HG03432 (cell line): ENCODE measurements around the gene CCDC127.

Experiments
- ATAC-seq: cut with Tn5 transposase; IDR thresholded peaks from one replicate; pipeline ENCODE4 v1.9.1; 2021; ENCODE audit warnings: mild to moderate bottlenecking, moderate library complexity; ENCODE audit not compliant: unreplicated experiment

CCDC127 gene

DNA sequence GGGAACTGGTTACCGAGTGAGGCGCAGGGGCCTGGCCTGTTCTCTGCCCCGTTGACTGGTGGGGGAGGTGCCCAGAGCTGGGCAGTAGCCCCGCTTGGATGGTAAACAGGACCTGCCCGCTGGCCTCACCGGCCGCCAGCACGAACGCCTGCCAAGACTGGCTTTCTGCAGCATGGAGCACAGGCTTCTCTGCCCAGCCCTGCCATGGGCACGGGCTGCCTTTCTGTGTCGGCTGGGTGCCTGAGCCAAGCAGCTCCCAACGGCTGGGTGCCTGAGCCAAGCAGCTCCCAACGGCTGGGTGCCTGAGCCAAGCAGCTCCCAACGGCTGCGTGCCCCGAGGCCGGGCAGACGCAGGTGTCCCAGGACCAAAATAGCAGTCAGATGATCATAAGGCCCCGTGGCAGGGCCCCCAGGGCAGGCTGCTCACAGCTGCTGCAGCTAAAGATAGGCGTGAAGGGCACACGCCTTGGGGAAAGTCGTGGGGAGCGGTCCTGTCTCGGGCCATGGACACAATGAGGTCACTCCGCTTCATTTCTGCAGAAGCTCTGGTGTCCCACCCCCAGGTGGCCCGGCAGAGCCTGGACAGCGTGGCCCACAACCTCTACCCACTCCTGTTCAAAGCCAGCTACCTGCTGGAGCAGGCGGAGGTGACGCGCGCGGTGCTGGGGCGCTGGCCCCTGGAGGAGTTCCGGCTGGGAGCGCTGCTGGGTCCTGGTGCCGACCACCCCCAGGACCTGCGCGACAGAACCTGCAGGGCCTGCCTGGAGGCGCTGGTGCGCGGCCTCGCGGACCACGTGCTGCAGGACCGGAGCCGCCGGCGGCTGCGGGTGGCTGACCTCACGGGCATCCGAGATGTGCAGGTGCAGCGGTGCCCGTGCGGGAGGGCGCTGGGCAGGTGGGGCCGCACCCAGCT, 26.7 kb downstream of the CCDC127 start, which contains the start of gene LRRC14B:
LRRC14B (plus strand) TSS at position 460 of the 913 bp plus-strand sequence; CDS start at position 504, 44 bp downstream.
- ATAC-seq = peak; percentile 48

GRCh38 chr5:190366-191035, 27.5 kb downstream of the CCDC127 start:
- ATAC-seq = no peak

DNA sequence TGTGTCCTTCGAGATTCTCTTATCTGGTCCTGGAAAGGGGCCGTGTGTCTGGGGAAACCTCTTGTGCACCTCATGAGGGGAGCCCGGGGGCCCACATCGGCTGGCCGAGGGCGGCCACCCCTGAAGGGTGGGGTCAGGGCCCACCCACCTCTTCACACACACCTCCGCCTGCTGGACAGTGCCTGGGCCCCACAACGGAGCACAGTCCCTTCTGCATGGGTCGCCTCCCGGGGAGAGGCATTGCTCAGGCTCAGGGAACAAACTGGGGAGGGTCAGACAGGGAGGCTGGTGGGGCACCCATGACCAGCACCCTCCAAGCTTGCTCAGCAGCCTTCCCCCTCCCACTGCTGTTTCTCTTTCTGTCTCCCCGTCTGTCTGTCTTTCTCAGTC, 28.0 kb downstream of the CCDC127 start:
- no peak for ATAC-seq

DNA sequence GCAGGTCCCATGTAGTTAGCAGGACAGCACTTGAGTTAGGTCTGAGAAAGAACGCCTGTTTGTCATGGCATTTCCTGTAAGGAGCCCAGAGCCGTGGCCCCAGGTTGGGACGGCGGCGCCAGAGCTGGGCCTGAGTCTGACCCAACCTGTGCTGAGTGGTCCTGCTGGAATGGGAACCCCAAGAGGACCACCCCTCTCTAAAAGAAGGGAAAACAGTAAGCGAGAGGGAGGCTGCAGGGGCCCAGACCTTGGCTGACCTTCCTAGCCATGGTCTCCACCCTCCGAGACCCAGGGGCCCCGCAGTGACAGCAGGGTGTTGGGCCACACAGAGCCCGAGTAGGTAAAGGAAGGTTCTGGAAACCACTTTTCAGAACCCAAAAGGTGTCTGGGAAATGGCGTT, 28.5 kb downstream of the CCDC127 start:
- ATAC-seq = no peak

DNA sequence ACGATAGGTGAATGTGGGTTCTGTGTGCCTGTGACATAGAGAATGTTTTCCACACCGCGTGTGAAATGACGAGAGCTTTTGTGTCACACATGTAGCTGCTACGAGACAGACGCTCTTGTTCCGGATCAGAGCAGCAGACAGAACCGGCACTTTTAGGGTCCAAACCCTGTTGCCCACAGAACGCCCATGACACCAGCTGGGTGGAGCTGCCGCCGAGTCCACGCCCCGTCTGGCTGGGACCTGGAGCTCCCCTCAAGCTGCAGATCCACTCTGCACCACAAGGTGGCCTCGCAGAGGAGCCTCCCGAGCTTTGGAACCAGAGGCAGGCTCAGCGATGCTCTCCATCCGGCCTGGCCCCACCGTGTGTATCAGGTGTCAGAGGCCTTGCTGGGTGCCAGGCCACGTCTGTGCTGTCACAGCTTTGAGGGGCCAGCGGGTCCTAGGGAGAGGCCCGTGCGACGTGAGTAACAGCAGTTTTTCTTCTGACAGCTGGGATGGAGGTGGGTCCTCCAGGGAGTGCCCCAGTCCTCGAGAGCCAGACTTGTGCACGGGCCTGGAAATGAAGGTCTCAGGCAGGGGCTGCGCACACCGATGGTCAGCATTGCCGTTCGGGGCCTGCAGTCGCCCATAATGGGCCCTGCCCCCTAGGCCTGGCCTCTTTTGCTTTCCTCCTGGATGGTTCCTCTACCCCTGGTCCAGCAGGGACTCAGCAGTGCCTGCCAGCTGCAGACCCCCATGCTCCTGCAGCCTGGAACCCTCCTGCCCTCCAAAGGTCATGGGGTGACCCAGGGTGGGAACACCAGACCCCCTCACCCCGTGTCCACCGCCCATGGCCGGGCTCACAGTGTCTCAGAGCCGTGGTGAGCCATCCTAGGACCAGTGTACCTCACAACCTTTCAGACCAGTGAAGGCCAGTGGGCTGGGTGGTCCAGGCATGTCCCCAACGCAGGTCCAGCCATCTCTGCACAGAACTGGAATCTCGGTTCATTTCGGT, 29.2 kb downstream of the CCDC127 start:
- peak; percentile 72 for ATAC-seq

GRCh38 chr5:187617-188451, 30.1 kb downstream of the CCDC127 start:
- no peak for ATAC-seq

DNA sequence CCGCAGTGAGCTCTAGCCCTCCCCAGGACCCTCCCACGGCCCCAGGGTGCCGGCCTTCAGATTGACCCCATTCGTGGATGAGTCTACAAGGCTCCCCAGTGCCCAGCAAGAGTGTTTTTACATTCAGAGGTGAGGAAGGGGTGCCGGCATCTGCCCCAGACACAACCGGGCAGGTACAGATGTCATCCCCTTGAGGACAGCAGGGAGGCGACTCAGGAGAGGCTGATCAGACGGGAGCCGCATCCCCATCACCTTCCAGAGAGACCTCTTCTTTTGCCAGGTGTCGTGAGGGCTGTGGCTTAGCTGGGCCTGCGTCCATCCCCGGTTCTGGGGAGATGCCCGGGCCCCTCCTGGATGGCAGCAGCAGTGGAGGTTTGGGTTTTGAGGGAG, 30.9 kb downstream of the CCDC127 start:
- ATAC-seq = no peak

- no peak for ATAC-seq
These were observed 31.6 kb downstream of the CCDC127 start for GRCh38 chr5:186091-187041.

DNA sequence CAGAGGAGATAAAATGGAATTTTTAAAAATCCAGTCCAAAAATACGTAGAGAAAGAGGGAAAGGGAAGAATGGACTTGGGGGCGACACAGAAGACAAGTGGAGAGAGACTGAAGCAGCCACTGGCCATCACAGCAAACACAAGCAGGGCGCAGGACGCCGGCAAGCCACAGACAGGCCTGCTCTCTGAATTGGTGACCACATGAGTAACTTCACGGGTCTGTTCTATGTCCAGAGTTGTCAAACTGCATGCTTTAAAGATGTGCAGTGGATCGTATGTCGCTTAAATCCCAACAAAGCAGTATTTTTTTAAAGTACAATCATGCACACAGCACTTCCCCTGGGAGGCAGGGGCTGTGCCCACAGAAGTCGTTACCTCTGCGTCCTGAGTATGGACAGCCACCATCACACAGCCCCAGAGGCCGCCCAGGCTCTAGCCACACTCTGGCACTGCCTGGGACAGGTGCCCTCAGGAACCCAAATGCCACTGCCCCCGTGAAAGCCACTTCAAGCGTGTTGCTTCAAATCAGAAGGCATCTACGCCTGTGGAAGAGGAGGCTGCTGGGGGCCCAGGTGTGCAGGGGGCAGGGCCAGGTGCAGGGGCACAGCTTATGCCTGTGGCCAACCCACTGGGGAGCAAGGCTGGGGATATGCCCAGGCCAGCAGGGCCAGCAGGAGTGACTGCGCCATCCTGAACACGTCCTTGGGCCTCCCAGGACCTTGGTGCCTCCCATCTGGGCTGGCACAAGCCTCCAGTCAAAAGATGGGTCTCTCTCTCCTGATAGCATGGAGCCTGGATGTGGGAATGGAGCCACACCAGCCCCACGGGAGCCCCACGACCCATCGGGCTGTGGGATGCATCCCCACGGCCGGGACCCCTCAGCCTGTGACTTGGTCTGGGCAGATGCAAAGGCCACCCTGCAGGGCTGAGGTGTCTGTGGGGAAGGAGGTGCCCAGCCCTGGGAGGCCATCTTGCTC, 32.6 kb downstream of the CCDC127 start:
- no peak for ATAC-seq

- ATAC-seq = no peak
These were observed 33.5 kb downstream of the CCDC127 start for GRCh38 chr5:184471-184870.

- no peak for ATAC-seq
These were observed 35.8 kb downstream of the CCDC127 start for GRCh38 chr5:182126-182525.

- no peak for ATAC-seq
These were observed 36.4 kb downstream of the CCDC127 start for GRCh38 chr5:181566-181965.

DNA sequence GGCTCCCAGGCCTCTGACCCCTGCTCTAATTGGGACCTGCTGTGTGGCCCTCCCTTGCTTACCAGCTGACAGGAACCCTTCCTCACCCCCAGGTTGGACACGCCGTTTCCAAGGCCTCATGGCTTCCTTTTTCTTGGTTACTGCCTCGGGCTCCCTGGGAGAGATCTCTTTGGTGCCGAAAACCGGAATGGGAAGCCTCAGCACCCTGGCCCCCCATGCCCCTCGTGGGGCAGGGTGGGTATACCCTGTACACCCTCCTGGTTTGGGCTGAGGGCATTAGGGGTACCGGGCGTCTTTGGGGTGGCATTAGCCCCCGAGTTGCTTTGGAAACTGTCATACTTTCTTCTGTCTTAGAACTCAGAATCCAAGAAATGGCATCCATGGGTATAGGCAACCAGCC, 36.8 kb downstream of the CCDC127 start:
- no peak for ATAC-seq

DNA sequence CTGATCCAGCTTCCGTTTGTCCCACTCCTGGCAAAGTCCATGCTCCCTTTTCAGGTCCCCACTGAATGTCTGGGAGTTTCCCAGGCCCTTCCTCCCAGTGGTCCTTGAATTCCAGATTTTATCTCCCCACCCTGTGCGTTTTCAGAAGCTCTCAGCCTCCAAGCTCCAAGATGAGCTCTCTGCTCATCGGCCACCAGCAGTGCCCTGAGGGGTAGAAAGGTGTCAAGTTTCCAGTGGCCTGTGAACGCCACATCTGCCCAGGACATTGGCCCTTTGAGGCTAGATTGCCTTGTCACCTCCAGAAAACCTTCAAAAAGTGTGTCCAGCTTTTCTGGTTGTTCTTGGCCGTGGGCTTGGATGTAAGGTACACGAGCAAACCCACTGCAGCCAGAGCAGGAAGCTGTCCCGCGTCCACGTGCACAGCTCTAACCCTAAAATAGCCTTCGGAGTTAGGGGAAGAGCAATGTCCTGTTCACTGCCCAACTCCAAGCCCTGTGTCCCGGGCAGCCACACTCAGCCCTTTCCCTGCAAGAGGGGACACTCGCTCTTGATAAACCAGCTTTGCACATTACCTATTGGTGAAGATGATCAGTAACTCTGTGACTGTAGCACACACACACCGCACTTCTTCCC, 37.6 kb downstream of the CCDC127 start:
- ATAC-seq = no peak

DNA sequence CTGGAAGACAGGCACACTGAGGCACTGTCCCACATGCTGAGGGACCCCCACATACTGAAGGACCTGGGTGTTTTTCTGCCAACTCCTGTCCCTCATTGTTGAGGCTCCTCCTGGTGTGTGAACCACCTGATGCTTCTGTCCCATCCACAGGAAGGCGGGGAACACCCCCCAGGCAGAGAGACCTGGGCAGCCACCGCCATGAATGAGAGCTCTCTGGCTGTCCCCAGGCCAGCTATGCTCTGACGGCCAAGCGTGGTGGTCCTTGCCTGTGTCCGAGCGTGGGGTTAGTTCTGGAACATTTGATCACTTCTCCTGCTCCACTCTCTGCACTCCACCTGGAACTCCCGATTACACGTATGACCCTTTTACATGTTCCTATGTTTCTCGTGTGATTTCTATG, 38.6 kb downstream of the CCDC127 start:
- no peak for ATAC-seq

DNA sequence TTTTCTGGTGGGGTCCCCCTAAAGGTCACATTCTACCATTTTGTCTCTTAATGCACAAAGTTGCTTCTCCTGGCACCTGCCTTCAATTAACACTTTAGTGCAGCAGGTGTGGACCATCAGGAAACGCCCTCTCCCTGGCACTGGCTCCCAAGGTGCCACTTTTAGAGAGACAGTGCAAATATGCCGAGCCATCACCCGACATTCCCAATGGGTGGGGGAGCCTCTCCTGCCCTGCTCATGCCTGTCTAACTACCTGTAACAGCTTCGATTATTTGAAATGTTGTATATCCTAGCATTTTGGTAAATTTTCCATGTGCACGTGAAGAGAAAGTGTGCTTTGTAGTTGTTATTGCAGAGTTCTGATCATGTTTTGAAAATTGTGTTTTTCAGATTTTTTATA, 39.8 kb downstream of the CCDC127 start:
- no peak for ATAC-seq

DNA sequence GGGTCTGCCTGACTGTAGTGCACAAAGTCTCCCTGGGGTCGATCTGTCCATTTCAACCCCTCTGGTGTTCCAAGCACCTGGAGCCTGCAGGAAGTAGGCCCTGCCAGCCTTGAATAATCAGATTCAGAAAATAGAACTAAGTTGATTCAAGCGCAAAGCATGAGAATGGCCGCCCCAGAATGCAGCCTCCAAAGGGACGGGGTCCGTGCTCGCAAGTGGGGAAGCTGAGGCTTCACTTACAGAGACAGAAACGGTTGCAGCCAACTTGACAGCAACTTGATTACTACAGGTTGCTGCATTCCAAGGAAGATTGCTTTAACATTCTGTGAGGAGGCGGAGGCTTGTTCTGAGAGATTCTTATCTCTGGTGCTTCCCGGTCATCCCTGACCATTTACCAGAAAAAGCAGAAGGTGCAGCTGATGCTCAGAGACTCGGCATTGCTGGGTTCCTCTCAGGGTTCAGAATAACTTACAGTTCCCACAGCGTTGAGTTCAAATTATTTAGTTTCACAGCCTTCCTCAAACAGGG, 41.6 kb downstream of the CCDC127 start:
- ATAC-seq = no peak
